Esophagus squamous epithelium (tissue), 4 donors: Measurements from ENCODE around the gene DDIAS.

Experiments
- POLR2A ChIP-seq, 4 donors: fragments of 450-650 bp; IDR thresholded peaks; one replicate each; pipeline ENCODE4 v1.6.1; 2017; ENCODE audit warnings: antibody characterized with exemption in 4 of 4, mild to moderate bottlenecking in 4 of 4, moderate library complexity in 3 of 4
- TF ChIP-seq, protein P1 (sequence below), 6 experiments: fragments of 450-650 bp in 4 of 6; fragments of 200-600 bp in 2 of 6; sonication (generic) in 2 of 6; IDR thresholded peaks; one replicate each; pipeline ENCODE4 v1.5.1; 2016 to 2019; ENCODE audit warnings: antibody characterized with exemption in 6 of 6, mild to moderate bottlenecking in 4 of 6, moderate library complexity in 4 of 6

DNA sequence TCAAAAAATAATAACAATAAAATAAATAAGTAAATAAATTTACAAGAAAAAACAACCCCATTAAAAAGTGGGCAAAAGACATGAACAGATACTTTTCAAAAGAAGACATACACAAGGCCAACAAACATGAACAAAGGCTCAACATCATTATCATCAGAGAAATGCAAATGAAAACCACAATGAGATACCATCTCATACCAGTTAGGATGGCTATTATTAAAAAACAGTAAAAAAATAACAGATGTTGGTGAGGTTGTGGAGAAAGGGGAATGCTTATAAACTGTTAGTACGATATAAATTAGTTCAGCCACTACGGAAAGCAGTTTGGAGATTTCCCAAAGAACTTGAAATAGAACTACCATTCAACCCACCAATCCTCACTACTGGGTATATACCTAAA, 45.9 kb upstream of the DDIAS start:
- TF ChIP-seq, protein P1, sequence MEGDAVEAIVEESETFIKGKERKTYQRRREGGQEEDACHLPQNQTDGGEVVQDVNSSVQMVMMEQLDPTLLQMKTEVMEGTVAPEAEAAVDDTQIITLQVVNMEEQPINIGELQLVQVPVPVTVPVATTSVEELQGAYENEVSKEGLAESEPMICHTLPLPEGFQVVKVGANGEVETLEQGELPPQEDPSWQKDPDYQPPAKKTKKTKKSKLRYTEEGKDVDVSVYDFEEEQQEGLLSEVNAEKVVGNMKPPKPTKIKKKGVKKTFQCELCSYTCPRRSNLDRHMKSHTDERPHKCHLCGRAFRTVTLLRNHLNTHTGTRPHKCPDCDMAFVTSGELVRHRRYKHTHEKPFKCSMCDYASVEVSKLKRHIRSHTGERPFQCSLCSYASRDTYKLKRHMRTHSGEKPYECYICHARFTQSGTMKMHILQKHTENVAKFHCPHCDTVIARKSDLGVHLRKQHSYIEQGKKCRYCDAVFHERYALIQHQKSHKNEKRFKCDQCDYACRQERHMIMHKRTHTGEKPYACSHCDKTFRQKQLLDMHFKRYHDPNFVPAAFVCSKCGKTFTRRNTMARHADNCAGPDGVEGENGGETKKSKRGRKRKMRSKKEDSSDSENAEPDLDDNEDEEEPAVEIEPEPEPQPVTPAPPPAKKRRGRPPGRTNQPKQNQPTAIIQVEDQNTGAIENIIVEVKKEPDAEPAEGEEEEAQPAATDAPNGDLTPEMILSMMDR (IDR thresholded peaks at IDR 0.05), result no peak
- TF ChIP-seq POLR2A (IDR thresholded peaks at IDR 0.05), result no peak
